OCI-LY7 (cell line): ENCODE measurements around the gene PPID. TPM values are rescaled to one million over a fixed set of nuclear protein-coding genes. Genes with fewer than 3 reads are reported as not detected.
A peak's percentile ranks its signal among the peaks of the same experiment; 100 is the strongest.

Experiments
- BruUV-seq: library from RNA; stranded (reverse); fragments of 400-500 nt; replicated peaks from 2 replicates; lab custom pipeline; 2021; lab: Mats Ljungman, UMichigan
- CTCF ChIA-PET: fragments of 300-600 bp; sonication (Branson Sonifier 250); formaldehyde crosslinking; loops from one replicate; lab custom pipeline; 2022; ENCODE audit warnings: antibody characterized with exemption; ENCODE audit not compliant: unreplicated experiment; lab: Charles Lee
- POLR2A ChIA-PET: fragments of 300-600 bp; sonication (Branson Sonifier 250); formaldehyde crosslinking; loops from one replicate; lab custom pipeline; 2022; ENCODE audit warnings: antibody characterized with exemption; lab: Charles Lee
- DNase-seq: peaks from one replicate; pipeline ENCODE4 v3.0.0-alpha.2; 2015; ENCODE audit warnings: low spot score
- H2AFZ ChIP-seq: fragments of 200-600 bp; sonication (generic), shearing (Covaris generic); 2 replicates; pipeline ENCODE4 v1.6.1; 2014; ENCODE audit warnings: mild to moderate bottlenecking, antibody characterized with exemption, low read length, moderate library complexity
- H3K27ac ChIP-seq: fragments of 200-600 bp; sonication (generic); 2 replicates; pipeline ENCODE4 v1.5.1; 2014; ENCODE audit warnings: mixed run types, low read depth, mild to moderate bottlenecking, moderate library complexity, low read length, inconsistent platforms; ENCODE audit not compliant: poor library complexity, severe bottlenecking
- H3K36me3 ChIP-seq: fragments of 200-600 bp; sonication (generic); 2 replicates; pipeline ENCODE4 v1.6.1; 2014; ENCODE audit warnings: mild to moderate bottlenecking, antibody characterized with exemption, low read length, moderate library complexity, mixed read lengths; ENCODE audit not compliant: insufficient read depth
- H3K4me1 ChIP-seq: fragments of 200-600 bp; sonication (generic); 2 replicates; pipeline ENCODE4 v1.5.1; 2014; ENCODE audit warnings: mild to moderate bottlenecking, low read length; ENCODE audit not compliant: insufficient read depth, poor library complexity, severe bottlenecking
- H3K4me2 ChIP-seq: fragments of 200-600 bp; sonication (generic); 2 replicates; pipeline ENCODE4 v1.6.1; 2014; ENCODE audit warnings: mild to moderate bottlenecking, low read length
- H3K4me3 ChIP-seq: fragments of 200-600 bp; sonication (generic); 2 replicates; pipeline ENCODE4 v1.5.1; 2014; ENCODE audit warnings: mild to moderate bottlenecking, low read depth, low read length; ENCODE audit not compliant: poor library complexity, severe bottlenecking
- H3K79me2 ChIP-seq: fragments of 200-600 bp; sonication (generic); 2 replicates; pipeline ENCODE4 v1.6.1; 2016; ENCODE audit warnings: low read depth, mild to moderate bottlenecking, low read length, moderate library complexity, mixed read lengths; ENCODE audit not compliant: insufficient read depth
- H3K9me2 ChIP-seq: fragments of 200-600 bp; sonication (generic); 2 replicates; pipeline ENCODE4 v1.6.1; 2016; ENCODE audit warnings: mild to moderate bottlenecking, low read length, mixed read lengths; ENCODE audit not compliant: insufficient read depth
- H3K9me3 ChIP-seq: fragments of 200-600 bp; sonication (generic); 2 replicates; pipeline ENCODE4 v1.6.1; 2014; ENCODE audit warnings: mild to moderate bottlenecking, mixed run types, low read length, mixed read lengths
- H4K20me1 ChIP-seq: fragments of 200-600 bp; sonication (generic); 2 replicates; pipeline ENCODE4 v1.6.1; 2014; ENCODE audit warnings: mild to moderate bottlenecking, antibody characterized with exemption, low read length, moderate library complexity, mixed read lengths; ENCODE audit not compliant: insufficient read depth
- EZH2phosphoT487 ChIP-seq: fragments of 200-600 bp; sonication (generic); IDR thresholded peaks from 2 replicates; pipeline ENCODE4 v1.6.1; 2018; ENCODE audit warnings: low read depth, borderline replicate concordance, mild to moderate bottlenecking, mixed run types, antibody characterized with exemption, low read length, moderate library complexity, mixed read lengths
- intact Hi-C: fragments of 100-400 bp; cut with micrococcal nuclease; formaldehyde crosslinking; loops from one replicate; pipeline ENCODE4 v1.10.0; 2022; ENCODE audit not compliant: unreplicated experiment
- total RNA-seq, 2 experiments: library from RNA; depleted of rRNA in 1 of 2; stranded (reverse); fragments of >200 nt in 1 of 2; shearing (Covaris generic) in 1 of 2; gene quantifications; 2 replicates each; pipeline ENCODE4 v1.2.3, GENCODE V29; 2014 to 2022
- TF ChIP-seq, protein P1 (sequence below): fragments of 200-600 bp; sonication (generic); conservative IDR thresholded peaks from 2 replicates; pipeline ENCODE4 v1.5.1; 2014; ENCODE audit warnings: mild to moderate bottlenecking, antibody characterized with exemption, low read length, moderate library complexity, mixed read lengths

The PPID gene
- total RNA-seq, 2 experiments from 2014 or later: 21.2 to 27.3 TPM

GRCh38 chr4:158724637-158725036 lies 1.4 kb upstream of the PPID start:
- BruUV-seq: no TSS peak
- no peak for DNase-seq
- no peaks in the 10 kb centered on the region for H3K9me2 ChIP-seq
- intact Hi-C loops: no loop called here
- peaks cover 18% of the 10 kb centered on the region for H3K36me3 ChIP-seq
- H3K79me2 ChIP-seq: peaks cover 20% of the 10 kb centered on the region
- no peak overlapping the region for H3K27ac ChIP-seq
- H3K4me1 ChIP-seq: peaks cover 13% of the 10 kb centered on the region
- ChIA-PET POLR2A (interaction anchor here (0.6 to 0.9 kb wide), 3 partner anchors 14 to 341 kb away, joined by 3 to 6 read pairs (median 4); no protein-coding TSS in a partner anchor), CTCF (no interaction called here)
- H2AFZ ChIP-seq: no peak overlapping the region; the same call in 1 of the 2 replicates
- H3K9me3 ChIP-seq: 0 out of 2 replicates have a peak, but pooled peaks cover 4% of the 10 kb centered on the region
- H3K4me3 ChIP-seq: no peak overlapping the region
- TF ChIP-seq EZH2phosphoT487: no peak
- TF ChIP-seq, protein P1, sequence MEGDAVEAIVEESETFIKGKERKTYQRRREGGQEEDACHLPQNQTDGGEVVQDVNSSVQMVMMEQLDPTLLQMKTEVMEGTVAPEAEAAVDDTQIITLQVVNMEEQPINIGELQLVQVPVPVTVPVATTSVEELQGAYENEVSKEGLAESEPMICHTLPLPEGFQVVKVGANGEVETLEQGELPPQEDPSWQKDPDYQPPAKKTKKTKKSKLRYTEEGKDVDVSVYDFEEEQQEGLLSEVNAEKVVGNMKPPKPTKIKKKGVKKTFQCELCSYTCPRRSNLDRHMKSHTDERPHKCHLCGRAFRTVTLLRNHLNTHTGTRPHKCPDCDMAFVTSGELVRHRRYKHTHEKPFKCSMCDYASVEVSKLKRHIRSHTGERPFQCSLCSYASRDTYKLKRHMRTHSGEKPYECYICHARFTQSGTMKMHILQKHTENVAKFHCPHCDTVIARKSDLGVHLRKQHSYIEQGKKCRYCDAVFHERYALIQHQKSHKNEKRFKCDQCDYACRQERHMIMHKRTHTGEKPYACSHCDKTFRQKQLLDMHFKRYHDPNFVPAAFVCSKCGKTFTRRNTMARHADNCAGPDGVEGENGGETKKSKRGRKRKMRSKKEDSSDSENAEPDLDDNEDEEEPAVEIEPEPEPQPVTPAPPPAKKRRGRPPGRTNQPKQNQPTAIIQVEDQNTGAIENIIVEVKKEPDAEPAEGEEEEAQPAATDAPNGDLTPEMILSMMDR: no peak
- H3K4me2 ChIP-seq: no peak overlapping the region
- H4K20me1 ChIP-seq: no peaks in the 10 kb centered on the region

DNA sequence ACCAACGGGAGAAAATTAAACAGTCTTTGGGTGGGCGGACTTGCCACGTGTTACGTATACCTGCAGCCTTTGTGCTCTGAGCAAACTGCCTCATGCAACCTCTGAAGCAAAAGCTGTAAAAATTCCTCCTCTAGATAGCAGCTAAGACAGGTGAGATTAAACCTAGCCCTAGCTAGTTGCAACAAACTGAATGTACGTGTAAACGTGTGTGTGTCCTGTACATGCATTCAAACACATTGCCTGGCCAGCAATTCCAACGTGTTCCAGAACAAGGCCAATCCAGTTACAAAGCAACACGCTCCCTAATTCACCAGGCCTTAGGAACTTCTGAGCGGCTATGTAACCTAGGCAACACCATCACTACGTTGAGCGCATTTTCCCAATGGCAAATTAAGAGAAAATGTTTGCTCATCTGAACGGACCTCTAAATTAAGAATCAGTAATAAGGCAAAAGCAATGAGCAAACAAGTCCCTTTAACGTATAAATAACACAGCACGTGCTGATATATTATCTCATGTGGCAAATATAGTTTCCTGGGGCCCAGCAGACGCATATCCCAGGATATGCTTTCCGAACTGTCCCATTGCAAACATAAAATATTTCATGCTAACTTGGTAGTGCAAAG lies 792 bp downstream of the PPID start:
- BruUV-seq: no TSS peak
- H3K4me3 ChIP-seq: peak overlapping the region; percentile 96
- H4K20me1 ChIP-seq: no peaks in the 10 kb centered on the region
- TF ChIP-seq EZH2phosphoT487: no peak
- TF ChIP-seq, protein P1: no peak
- no peaks in the 10 kb centered on the region for H3K9me2 ChIP-seq
- intact Hi-C loops: loop anchor here (2.0 kb wide), 1 partner anchor 50 kb away; the partner anchor contains the start of gene ETFDH
- DNase-seq: peak; percentile 6
- H3K4me2 ChIP-seq: peak overlapping the region; percentile 84
- peaks cover 13% of the 10 kb centered on the region for H3K4me1 ChIP-seq
- H3K36me3 ChIP-seq: peaks cover 41% of the 10 kb centered on the region
- H3K27ac ChIP-seq: no peak overlapping the region
- peak overlapping the region; percentile 89; the same call in 1 of the 2 replicates for H2AFZ ChIP-seq
- ChIA-PET POLR2A (interaction anchor here (2.2 kb wide), 1 partner anchor 11 kb away, joined by 6 read pairs; no protein-coding TSS in a partner anchor), CTCF (no interaction called here)
- H3K79me2 ChIP-seq: peaks cover 20% of the 10 kb centered on the region
- H3K9me3 ChIP-seq: 0 out of 2 replicates have a peak, but pooled peaks cover 4% of the 10 kb centered on the region

DNA sequence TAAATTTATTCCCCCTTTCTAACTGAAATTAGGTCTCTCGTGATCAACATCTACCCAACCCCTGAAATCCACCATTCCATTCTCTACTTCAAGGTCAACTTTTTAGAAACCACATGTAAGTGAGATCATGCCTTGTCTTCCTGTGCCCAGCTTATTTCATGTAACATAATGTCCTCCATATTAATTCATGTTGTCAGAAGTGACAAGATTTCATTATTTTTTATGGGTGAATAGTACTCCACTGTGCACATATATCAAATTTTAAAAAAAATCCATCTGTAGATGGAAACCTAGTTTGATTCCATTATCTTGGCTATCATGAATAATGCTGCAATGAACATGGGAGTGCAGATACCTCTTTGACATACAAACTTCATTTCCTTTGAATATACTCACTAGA lies 1.5 kb downstream of the PPID start:
- Histone ChIP-seq H2AFZ (no peak overlapping the region), H3K9me2 (no peaks in the 10 kb centered on the region), H3K4me1 (peaks cover 13% of the 10 kb centered on the region), H3K4me3 (peak overlapping the region; percentile 96), H3K36me3 (peaks cover 47% of the 10 kb centered on the region), H3K4me2 (peak overlapping the region; percentile 84), H4K20me1 (no peaks in the 10 kb centered on the region), H3K79me2 (peaks cover 20% of the 10 kb centered on the region), H3K9me3 (0 out of 2 replicates have a peak, but pooled peaks cover 4% of the 10 kb centered on the region), H3K27ac (no peak overlapping the region)
- TSS peak; percentile 54 for BruUV-seq
- ChIA-PET POLR2A (interaction anchor here (2.2 kb wide), 1 partner anchor 10 kb away, joined by 6 read pairs; no protein-coding TSS in a partner anchor), CTCF (no interaction called here)
- intact Hi-C loops: loop anchor here (2.0 kb wide), 1 partner anchor 49 kb away; the partner anchor contains the start of gene ETFDH
- no peak for DNase-seq
- TF ChIP-seq, protein P1: no peak
- no peak for TF ChIP-seq EZH2phosphoT487
